Measurements from ENCODE around the gene NEDD1. TPM values are rescaled to one million over a fixed set of nuclear protein-coding genes. Genes with fewer than 3 reads are reported as not detected.

The NEDD1 gene
- total RNA-seq, 1 experiment from 2014 or later = 36.3 TPM

- intact Hi-C loops (cut with micrococcal nuclease; ENCODE audit: unreplicated experiment) = no loop called here
- POLR2A ChIA-PET (ENCODE audit: unreplicated experiment) = no interaction called here
- BruUV-seq (replicated peaks) = no TSS peak
- Histone ChIP-seq H3K4me3 (no peak overlapping the region), H3K9me2 (ENCODE audit: insufficient read depth) (no peaks in the 10 kb centered on the region), H4K20me1 (ENCODE audit: insufficient read depth) (no peaks in the 10 kb centered on the region), H2AFZ (no peak overlapping the region), H3K27ac (no peak overlapping the region), H3F3A (ENCODE audit: insufficient read depth, low read depth) (no peaks in the 10 kb centered on the region), H3K4me2 (no peak overlapping the region), H3K9me3 (ENCODE audit: insufficient read depth, low read depth) (no peaks in the 10 kb centered on the region; the same call in 1 of the 2 replicates), H3K36me3 (ENCODE audit: low read depth) (no peaks in the 10 kb centered on the region), H3K4me1 (replicated peaks; ENCODE audit: insufficient read depth) (no peaks in the 10 kb centered on the region), H3K27me3 (ENCODE audit: insufficient read depth, low read depth) (peaks cover 1% of the 10 kb centered on the region; the same call in 1 of the 2 replicates), H3K79me2 (ENCODE audit: low read depth) (no peaks in the 10 kb centered on the region)
- CTCF ChIA-PET = no interaction called here
- no peak for TF ChIP-seq EZH2 (IDR thresholded peaks at IDR 0.05; ENCODE audit: low read depth)
- TF ChIP-seq, protein P1, sequence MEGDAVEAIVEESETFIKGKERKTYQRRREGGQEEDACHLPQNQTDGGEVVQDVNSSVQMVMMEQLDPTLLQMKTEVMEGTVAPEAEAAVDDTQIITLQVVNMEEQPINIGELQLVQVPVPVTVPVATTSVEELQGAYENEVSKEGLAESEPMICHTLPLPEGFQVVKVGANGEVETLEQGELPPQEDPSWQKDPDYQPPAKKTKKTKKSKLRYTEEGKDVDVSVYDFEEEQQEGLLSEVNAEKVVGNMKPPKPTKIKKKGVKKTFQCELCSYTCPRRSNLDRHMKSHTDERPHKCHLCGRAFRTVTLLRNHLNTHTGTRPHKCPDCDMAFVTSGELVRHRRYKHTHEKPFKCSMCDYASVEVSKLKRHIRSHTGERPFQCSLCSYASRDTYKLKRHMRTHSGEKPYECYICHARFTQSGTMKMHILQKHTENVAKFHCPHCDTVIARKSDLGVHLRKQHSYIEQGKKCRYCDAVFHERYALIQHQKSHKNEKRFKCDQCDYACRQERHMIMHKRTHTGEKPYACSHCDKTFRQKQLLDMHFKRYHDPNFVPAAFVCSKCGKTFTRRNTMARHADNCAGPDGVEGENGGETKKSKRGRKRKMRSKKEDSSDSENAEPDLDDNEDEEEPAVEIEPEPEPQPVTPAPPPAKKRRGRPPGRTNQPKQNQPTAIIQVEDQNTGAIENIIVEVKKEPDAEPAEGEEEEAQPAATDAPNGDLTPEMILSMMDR (conservative IDR thresholded peaks at IDR 0.05) = no peak
- DNase-seq = no peak
Measured at GRCh38 chr12:96870946-96871345, 36.1 kb upstream of the NEDD1 start.

DNA sequence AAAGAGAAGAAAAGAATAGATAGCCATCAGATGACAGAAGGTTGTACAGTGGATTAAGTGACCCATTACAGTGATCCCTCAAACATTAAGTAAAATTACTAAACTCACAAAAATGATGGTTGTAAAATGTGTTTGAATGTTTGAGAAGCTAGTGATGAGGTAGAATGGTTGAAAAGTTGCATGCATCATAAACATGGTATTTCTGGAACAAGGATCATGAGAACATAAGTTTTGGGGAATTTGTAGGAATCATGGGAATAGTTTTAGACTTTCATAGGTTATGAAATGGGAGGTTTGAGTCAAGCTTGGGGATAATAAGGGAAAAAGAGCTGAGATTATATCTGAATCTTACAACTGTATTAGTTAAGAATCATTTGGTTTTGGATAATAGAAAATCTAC, 34.1 kb upstream of the NEDD1 start:
- TF ChIP-seq, protein P1 (conservative IDR thresholded peaks at IDR 0.05) = no peak
- no peak for TF ChIP-seq EZH2 (IDR thresholded peaks at IDR 0.05; ENCODE audit: low read depth)
- H3K4me1 ChIP-seq (replicated peaks; ENCODE audit: insufficient read depth) = no peaks in the 10 kb centered on the region
- no peak for DNase-seq
- no peaks in the 10 kb centered on the region for H3F3A ChIP-seq (ENCODE audit: insufficient read depth, low read depth)
- intact Hi-C loops (cut with micrococcal nuclease; ENCODE audit: unreplicated experiment) = no loop called here
- ChIA-PET POLR2A (ENCODE audit: unreplicated experiment) (no interaction called here), CTCF (no interaction called here)
- H3K36me3 ChIP-seq (ENCODE audit: low read depth) = no peaks in the 10 kb centered on the region
- H3K9me2 ChIP-seq (ENCODE audit: insufficient read depth) = no peaks in the 10 kb centered on the region
- peaks cover 6% of the 10 kb centered on the region for H3K27me3 ChIP-seq (ENCODE audit: insufficient read depth, low read depth)
- H4K20me1 ChIP-seq (ENCODE audit: insufficient read depth) = no peaks in the 10 kb centered on the region
- no TSS peak for BruUV-seq (replicated peaks)
- H3K27ac ChIP-seq = no peak overlapping the region
- no peaks in the 10 kb centered on the region; the same call in 1 of the 2 replicates for H3K9me3 ChIP-seq (ENCODE audit: insufficient read depth, low read depth)
- H2AFZ ChIP-seq = no peak overlapping the region
- H3K4me3 ChIP-seq = no peak overlapping the region
- H3K4me2 ChIP-seq = no peak overlapping the region
- H3K79me2 ChIP-seq (ENCODE audit: low read depth) = no peaks in the 10 kb centered on the region

GRCh38 chr12:96874211-96874610, 32.8 kb upstream of the NEDD1 start:
- intact Hi-C loops (cut with micrococcal nuclease; ENCODE audit: unreplicated experiment) = no loop called here
- no peaks in the 10 kb centered on the region for H3K79me2 ChIP-seq (ENCODE audit: low read depth)
- H3F3A ChIP-seq (ENCODE audit: insufficient read depth, low read depth) = no peaks in the 10 kb centered on the region
- H3K36me3 ChIP-seq (ENCODE audit: low read depth) = no peaks in the 10 kb centered on the region
- no peak overlapping the region for H3K4me2 ChIP-seq
- H2AFZ ChIP-seq = no peak overlapping the region
- no peak overlapping the region for H3K27ac ChIP-seq
- POLR2A ChIA-PET (ENCODE audit: unreplicated experiment) = no interaction called here
- no peak overlapping the region for H3K4me3 ChIP-seq
- CTCF ChIA-PET = no interaction called here
- BruUV-seq (replicated peaks) = no TSS peak
- H3K9me3 ChIP-seq (ENCODE audit: insufficient read depth, low read depth) = no peaks in the 10 kb centered on the region; the same call in 1 of the 2 replicates
- TF ChIP-seq, protein P1 (conservative IDR thresholded peaks at IDR 0.05) = no peak
- TF ChIP-seq EZH2 (IDR thresholded peaks at IDR 0.05; ENCODE audit: low read depth) = no peak
- peaks cover 6% of the 10 kb centered on the region for H3K27me3 ChIP-seq (ENCODE audit: insufficient read depth, low read depth)
- no peaks in the 10 kb centered on the region for H3K9me2 ChIP-seq (ENCODE audit: insufficient read depth)
- no peak for DNase-seq
- H3K4me1 ChIP-seq (replicated peaks; ENCODE audit: insufficient read depth) = no peaks in the 10 kb centered on the region
- no peaks in the 10 kb centered on the region for H4K20me1 ChIP-seq (ENCODE audit: insufficient read depth)
